Epithelial cell of esophagus (primary cell): ENCODE data around the gene MACROH2A1.

Experiments used
- DNase-seq: peaks from one replicate; pipeline ENCODE4 v3.0.0; 2010; ENCODE audit warnings: low read depth
- H3K4me3 ChIP-seq: 2 replicates; pipeline ENCODE4 v1.5.1; 2011; ENCODE audit warnings: mild to moderate bottlenecking, low read length, control low read depth
- TF ChIP-seq, protein P1 (sequence below): IDR thresholded peaks from 2 replicates; pipeline ENCODE4 v1.5.1; 2011; ENCODE audit warnings: low read depth, mild to moderate bottlenecking, low read length, control low read depth, inconsistent platforms; ENCODE audit not compliant: insufficient read depth; ENCODE audit errors: missing control alignments

Gene MACROH2A1

DNA sequence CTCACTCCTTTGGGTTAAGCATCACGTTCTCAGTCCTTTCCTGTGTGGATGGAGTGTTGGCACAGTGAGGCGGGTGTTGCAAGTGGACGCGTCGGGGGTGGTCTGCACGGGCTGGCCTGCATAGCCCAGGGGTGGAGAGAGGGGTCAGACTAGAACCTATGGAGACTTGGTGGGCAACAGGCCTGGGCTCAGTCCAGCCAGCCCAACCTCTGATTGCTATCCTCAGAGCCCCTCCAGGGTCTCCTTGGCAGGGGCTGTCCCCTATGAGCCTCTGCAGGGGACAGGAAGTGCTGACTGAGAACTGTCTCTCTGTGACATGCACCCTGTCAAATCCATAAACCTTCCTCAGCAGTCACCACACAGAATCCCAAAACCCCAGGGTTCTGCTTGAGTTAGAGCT lies 45.9 kb upstream of the MACROH2A1 start:
- DNase-seq = no peak
- no peak overlapping the region for H3K4me3 ChIP-seq
- TF ChIP-seq, protein P1, sequence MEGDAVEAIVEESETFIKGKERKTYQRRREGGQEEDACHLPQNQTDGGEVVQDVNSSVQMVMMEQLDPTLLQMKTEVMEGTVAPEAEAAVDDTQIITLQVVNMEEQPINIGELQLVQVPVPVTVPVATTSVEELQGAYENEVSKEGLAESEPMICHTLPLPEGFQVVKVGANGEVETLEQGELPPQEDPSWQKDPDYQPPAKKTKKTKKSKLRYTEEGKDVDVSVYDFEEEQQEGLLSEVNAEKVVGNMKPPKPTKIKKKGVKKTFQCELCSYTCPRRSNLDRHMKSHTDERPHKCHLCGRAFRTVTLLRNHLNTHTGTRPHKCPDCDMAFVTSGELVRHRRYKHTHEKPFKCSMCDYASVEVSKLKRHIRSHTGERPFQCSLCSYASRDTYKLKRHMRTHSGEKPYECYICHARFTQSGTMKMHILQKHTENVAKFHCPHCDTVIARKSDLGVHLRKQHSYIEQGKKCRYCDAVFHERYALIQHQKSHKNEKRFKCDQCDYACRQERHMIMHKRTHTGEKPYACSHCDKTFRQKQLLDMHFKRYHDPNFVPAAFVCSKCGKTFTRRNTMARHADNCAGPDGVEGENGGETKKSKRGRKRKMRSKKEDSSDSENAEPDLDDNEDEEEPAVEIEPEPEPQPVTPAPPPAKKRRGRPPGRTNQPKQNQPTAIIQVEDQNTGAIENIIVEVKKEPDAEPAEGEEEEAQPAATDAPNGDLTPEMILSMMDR = no peak

DNA sequence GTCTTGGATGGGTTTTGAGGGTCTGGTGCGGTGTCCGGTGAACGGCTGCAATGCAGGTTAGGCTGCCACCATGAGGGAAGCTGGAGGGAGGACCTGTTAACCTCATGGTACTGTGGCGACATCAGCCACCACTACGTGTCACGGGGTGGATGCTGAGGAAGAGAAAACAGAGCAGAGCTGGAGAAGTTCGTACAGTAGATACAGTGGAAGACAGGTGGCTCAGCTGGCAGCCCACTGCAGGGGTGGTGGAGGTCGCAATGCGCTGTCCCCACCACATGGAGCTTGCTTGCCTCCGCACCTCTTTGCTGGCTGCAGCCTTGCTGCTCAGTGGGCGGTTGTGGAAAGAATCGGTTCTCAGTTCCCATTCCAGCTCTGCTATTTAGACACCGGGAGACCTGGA lies 45.3 kb upstream of the MACROH2A1 start:
- no peak overlapping the region for H3K4me3 ChIP-seq
- no peak for DNase-seq
- TF ChIP-seq, protein P1 = no peak

DNA sequence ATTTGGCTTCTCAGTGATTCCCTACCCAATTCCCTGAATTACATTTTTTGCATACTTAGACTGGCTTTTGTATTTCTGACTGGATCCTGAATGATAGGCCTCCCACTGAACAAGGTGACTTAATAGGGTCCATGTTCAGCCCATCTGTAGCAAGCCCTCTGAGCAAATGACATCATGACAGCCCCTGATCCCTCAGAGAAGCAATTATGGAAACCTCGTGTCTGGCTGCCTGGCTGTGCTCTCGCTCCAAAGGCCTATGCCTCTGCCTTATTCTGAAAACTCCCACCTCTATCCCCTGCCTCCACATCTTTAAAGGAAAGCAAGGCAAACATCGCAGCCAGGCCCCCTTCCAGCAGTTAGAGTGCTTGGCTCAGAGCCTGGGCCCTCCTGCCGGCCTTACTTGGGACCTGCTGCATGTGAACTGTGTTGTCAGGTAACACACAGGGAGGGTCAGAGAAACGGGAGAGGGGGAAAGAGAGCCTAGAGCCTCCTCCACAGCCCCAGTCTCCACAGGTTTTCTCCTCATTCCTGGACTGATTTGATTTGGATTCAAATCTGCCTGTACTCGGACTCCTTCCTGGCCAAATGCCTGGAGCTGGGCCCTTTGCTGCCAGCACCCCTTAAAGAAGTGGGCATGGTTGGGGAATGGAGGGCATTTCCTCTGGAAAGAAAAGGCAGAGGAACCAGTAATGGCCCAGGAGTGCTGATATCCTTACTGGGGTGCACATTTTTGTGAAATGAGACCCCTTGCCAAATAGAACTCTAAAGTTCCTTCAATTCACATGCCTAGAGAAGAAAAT lies 44.3 kb upstream of the MACROH2A1 start:
- DNase-seq = no peak
- H3K4me3 ChIP-seq = no peak overlapping the region
- TF ChIP-seq, protein P1 = no peak

DNA sequence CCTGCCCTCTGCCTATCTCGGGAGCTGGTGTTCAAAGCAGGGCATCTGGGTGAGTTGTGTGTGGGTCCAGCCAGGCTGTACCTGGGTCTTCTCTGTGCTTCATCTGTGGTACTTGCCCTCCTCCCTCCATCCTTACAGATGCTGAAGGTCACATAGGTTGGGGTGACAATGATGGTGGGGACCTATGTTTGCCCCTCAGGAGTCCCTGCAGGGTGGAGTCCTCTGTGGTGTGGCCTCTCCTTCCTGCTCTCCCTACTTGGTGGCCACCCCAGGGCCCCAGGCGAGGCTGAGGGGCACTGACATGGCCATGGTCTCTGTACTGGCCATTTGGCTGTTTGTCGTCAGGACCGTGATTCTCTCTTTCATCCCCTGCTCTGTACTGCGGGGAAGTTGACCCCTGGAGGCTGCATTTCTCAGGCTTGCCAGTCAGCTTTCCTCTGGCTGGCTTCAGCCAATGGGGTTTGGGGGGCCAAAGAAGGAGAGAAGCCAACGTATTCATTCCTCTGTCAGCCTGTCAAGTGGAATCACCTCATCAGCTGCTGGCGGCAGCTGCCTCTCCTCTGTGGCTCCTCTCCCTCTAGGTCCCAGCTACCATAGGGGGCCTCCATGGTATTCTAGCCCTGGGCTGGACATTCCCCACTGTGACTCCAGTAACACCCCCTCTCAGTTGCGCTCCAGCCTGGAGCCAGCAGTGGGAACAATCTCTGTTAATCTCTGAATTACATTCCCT lies 43.6 kb upstream of the MACROH2A1 start:
- no peak overlapping the region for H3K4me3 ChIP-seq
- DNase-seq = no peak
- TF ChIP-seq, protein P1 = no peak

DNA sequence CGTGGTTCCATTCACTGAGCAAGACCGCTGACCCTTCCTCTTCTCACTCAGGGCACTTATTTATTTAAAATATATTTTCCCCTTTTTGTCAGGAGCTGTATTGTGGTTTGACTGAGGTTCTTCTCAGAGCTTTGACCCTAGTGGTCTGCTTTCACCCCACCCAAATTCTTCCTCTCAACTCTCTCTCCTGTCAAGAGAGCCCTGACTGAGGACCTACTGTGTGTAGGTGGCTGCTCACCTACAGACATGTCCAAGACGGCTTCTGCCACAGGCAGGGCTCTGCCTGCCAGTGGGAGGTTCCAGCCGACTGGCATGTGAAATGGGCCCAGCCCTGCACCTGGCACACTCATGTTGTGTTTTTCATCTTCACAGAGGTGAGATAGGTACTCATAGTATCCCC lies 42.9 kb upstream of the MACROH2A1 start:
- no peak overlapping the region for H3K4me3 ChIP-seq
- DNase-seq = no peak
- TF ChIP-seq, protein P1 = no peak

DNA sequence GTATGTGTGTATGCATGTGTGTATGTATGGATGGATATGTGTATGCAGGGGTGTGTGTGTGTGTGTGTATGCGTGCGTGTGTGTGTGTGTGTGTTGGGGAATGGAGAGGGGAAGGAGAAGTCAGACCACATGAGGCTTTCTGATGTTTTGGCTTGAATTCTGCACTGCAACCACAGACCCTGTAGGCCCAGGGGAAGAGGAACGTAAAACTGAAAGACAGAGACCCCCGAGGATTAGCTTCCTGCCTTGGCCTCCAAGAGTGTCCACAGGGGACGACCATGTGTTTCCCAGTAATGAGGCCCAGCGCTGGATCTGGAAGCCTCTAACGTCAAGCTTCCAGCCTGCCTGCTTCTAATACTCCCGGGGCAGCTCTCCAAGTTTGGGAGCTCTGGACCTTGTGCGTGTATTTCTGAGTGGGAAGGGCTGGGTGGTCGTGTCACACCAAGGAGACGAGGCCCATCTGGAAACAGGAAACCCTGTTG lies 42.4 kb upstream of the MACROH2A1 start:
- TF ChIP-seq, protein P1 = no peak
- DNase-seq = no peak
- no peak overlapping the region for H3K4me3 ChIP-seq
